Left ventricle myocardium superior (tissue), 1 donor: Measurements from ENCODE around the gene TRNP1. TPM values are rescaled to one million over a fixed set of nuclear protein-coding genes. Genes with fewer than 3 reads are reported as not detected.
A peak's percentile ranks its signal among the peaks of the same experiment; 100 is the strongest.

ENCODE experiments used
- ATAC-seq: fragments of 200-7000 bp; cut with Tn5 transposase; one replicate; pipeline ENCODE4 v1.9.1; 2020; ENCODE audit warnings: mild to moderate bottlenecking, moderate library complexity
- DNase-seq: peaks from one replicate; pipeline ENCODE4 v3.0.0-alpha.2; 2020
- intact Hi-C: fragments of 100-400 bp; cut with micrococcal nuclease; formaldehyde crosslinking; loops from one replicate; pipeline ENCODE4 v1.11.0; 2022
- total RNA-seq: library from RNA; stranded (reverse); fragmentation: NEBNext Ultra II Directional; extraction: Animal tissue kit (Norgen Biotek cat#: 25700); gene quantifications from one replicate; pipeline ENCODE4 v1.2.1, GENCODE V29; 2021
- donor health status: DM: no; HTN: yes; CAD: no; lungs with severe emphysema.

The TRNP1 gene
- total RNA-seq, 1 donor from 2014 or later = 27.4 TPM

- intact Hi-C loops = loop anchor here (5.0 kb wide), 1 partner anchor 98 kb away; no protein-coding TSS in a partner anchor
- ATAC-seq (peak; percentile 79), DNase-seq (peak; percentile 72)
Measured at GRCh38 chr1:26999440-26999987, 6.0 kb downstream of the TRNP1 start.

GRCh38 chr1:27000090-27000816 lies 6.8 kb downstream of the TRNP1 start:
- intact Hi-C loops = no loop called here
- DNase-seq (no peak), ATAC-seq (no peak)

GRCh38 chr1:27000817-27001460 lies 7.4 kb downstream of the TRNP1 start:
- ATAC-seq (no peak), DNase-seq (no peak)
- intact Hi-C loops = no loop called here

- ATAC-seq (peak; percentile 23), DNase-seq (peak; percentile 57)
- intact Hi-C loops = no loop called here
Measured at GRCh38 chr1:27001570-27002360, 8.3 kb downstream of the TRNP1 start.

- intact Hi-C loops = no loop called here
- ATAC-seq (no peak), DNase-seq (no peak)
Measured at GRCh38 chr1:27003745-27004470, 10.4 kb downstream of the TRNP1 start.

- intact Hi-C loops = no loop called here
- ATAC-seq (peak; percentile 42), DNase-seq (peak; percentile 61)
Measured at GRCh38 chr1:27004471-27005165, 11.1 kb downstream of the TRNP1 start.

- DNase-seq = no peak
- intact Hi-C loops = no loop called here
- ATAC-seq = no peak
Measured at GRCh38 chr1:27005166-27005530, 11.7 kb downstream of the TRNP1 start.

- no peak for DNase-seq
- intact Hi-C loops = no loop called here
- no peak for ATAC-seq
Measured at GRCh38 chr1:27005648-27006496, 12.4 kb downstream of the TRNP1 start.

GRCh38 chr1:27006683-27007082 lies 13.2 kb downstream of the TRNP1 start:
- intact Hi-C loops = no loop called here
- DNase-seq = no peak
- ATAC-seq = no peak

- intact Hi-C loops = no loop called here
- ATAC-seq (no peak), DNase-seq (no peak)
Measured at GRCh38 chr1:27007909-27008582, 14.6 kb downstream of the TRNP1 start.

- ATAC-seq = peak; percentile 32
- peak; percentile 59 for DNase-seq
- intact Hi-C loops = no loop called here
Measured at GRCh38 chr1:27009601-27010197, 16.2 kb downstream of the TRNP1 start.

GRCh38 chr1:27010226-27010994 lies 16.9 kb downstream of the TRNP1 start:
- DNase-seq (no peak), ATAC-seq (no peak)
- intact Hi-C loops = no loop called here

GRCh38 chr1:27011058-27011764 lies 17.7 kb downstream of the TRNP1 start:
- intact Hi-C loops = no loop called here
- no peak for DNase-seq
- ATAC-seq = no peak

- intact Hi-C loops = no loop called here
- no peak for DNase-seq
- ATAC-seq = no peak
Measured at GRCh38 chr1:27011976-27012563, 18.6 kb downstream of the TRNP1 start.

GRCh38 chr1:27015260-27015659 lies 21.8 kb downstream of the TRNP1 start:
- DNase-seq = no peak
- intact Hi-C loops = no loop called here
- ATAC-seq = no peak
